Keratinocyte (primary cell): Measurements from ENCODE around the gene CALCOCO1. TPM values are rescaled to one million over a fixed set of nuclear protein-coding genes. Genes with fewer than 3 reads are reported as not detected.

Source experiments
- DNase-seq: peaks from one replicate; pipeline ENCODE4 v3.0.0-alpha.2; 2011; ENCODE audit warnings: low read depth, missing footprints, low spot score
- FAIRE-seq: peaks from 2 replicates; lab custom pipeline; 2011; peaks lifted over from hg19 to GRCh38; lab: Jason Lieb, UNC
- H2AFZ ChIP-seq: 2 replicates; pipeline ENCODE4 v1.6.0; 2012; ENCODE audit warnings: low read length, control low read depth, inconsistent platforms; ENCODE audit not compliant: control insufficient read depth
- H3K27ac ChIP-seq: 2 replicates; pipeline ENCODE4 v1.5.1; 2011; ENCODE audit warnings: low read length; ENCODE audit not compliant: control insufficient read depth, insufficient read depth
- H3K27me3 ChIP-seq: 3 replicates; pipeline ENCODE4 v1.6.0; 2011; ENCODE audit warnings: low read length; ENCODE audit not compliant: control insufficient read depth, insufficient read depth; ENCODE audit errors: extremely low read depth
- H3K36me3 ChIP-seq, 2 experiments: 2 replicates in 1 of 2; 3 replicates in 1 of 2; pipeline ENCODE4 v1.5.1; 2011; ENCODE audit warnings: low read length in 2 of 2, mild to moderate bottlenecking in 1 of 2; ENCODE audit not compliant: control insufficient read depth in 2 of 2, insufficient read depth in 2 of 2; ENCODE audit errors: extremely low read depth in 1 of 2
- H3K4me1 ChIP-seq: 3 replicates; pipeline ENCODE4 v1.5.1; 2011; ENCODE audit warnings: low read length; ENCODE audit not compliant: control insufficient read depth, insufficient read depth; ENCODE audit errors: extremely low read depth
- H3K4me2 ChIP-seq: 3 replicates; pipeline ENCODE4 v1.6.0; 2011; ENCODE audit warnings: low read depth, low read length; ENCODE audit not compliant: control insufficient read depth, insufficient read depth; ENCODE audit errors: extremely low read depth
- H3K4me3 ChIP-seq, 3 experiments: fragments of 200-600 bp in 1 of 3; sonication (generic) in 1 of 3; 2 replicates in 2 of 3; 3 replicates in 1 of 3; pipeline ENCODE4 v1.5.1; 2011 to 2016; ENCODE audit warnings: low read length in 3 of 3, mild to moderate bottlenecking in 3 of 3, control low read depth in 2 of 3, inconsistent platforms in 1 of 3, low read depth in 1 of 3, mixed read lengths in 1 of 3, mixed run types in 1 of 3, moderate library complexity in 1 of 3; ENCODE audit not compliant: control insufficient read depth in 2 of 3, insufficient read depth in 2 of 3; ENCODE audit errors: extremely low read depth in 1 of 3
- H3K79me2 ChIP-seq: 2 replicates; pipeline ENCODE4 v1.6.0; 2012; ENCODE audit warnings: low read length; ENCODE audit not compliant: control insufficient read depth, insufficient read depth
- H3K9ac ChIP-seq: 3 replicates; pipeline ENCODE4 v1.6.0; 2011; ENCODE audit warnings: low read length; ENCODE audit not compliant: control insufficient read depth, insufficient read depth; ENCODE audit errors: extremely low read depth
- H3K9me1 ChIP-seq: 3 replicates; pipeline ENCODE4 v1.6.0; 2011; ENCODE audit warnings: low read length; ENCODE audit not compliant: control insufficient read depth, insufficient read depth; ENCODE audit errors: extremely low read depth
- H3K9me3 ChIP-seq: 2 replicates; pipeline ENCODE4 v1.5.1; 2012; ENCODE audit warnings: low read depth, low read length; ENCODE audit not compliant: control insufficient read depth
- H4K20me1 ChIP-seq: 3 replicates; pipeline ENCODE4 v1.6.0; 2011; ENCODE audit warnings: low read length; ENCODE audit not compliant: control insufficient read depth, insufficient read depth; ENCODE audit errors: extremely low read depth
- EZH2 ChIP-seq: IDR thresholded peaks from one replicate; pipeline ENCODE4 v1.6.1; 2012; ENCODE audit warnings: inconsistent platforms, mild to moderate bottlenecking, low read length, moderate library complexity
- dilution Hi-C: fragments of 300-500 bp; cut with MboI; formaldehyde crosslinking; loops from one replicate; pipeline ENCODE4 v1.7.0; 2020; ENCODE audit warnings: low sequenced_read_pairs; ENCODE audit not compliant: extremely low pct_ligation_motif_present
- polyA plus RNA-seq, 5 experiments: library from polyadenylated mRNA; depleted of rRNA in 3 of 5; stranded (reverse) in 3 of 5; stranded (forward) in 1 of 5; unstranded in 1 of 5; fragments of >200 nt; gene quantifications; 1 replicate in 1 of 5; 2 replicates in 3 of 5; 3 replicates in 1 of 5; pipeline versions ENCODE4 v1.2.1 to v1.2.3, GENCODE V29; 2011 to 2012; ENCODE audit warnings: missing spikeins in 2 of 5, low read depth in 1 of 5, low replicate concordance in 1 of 5
- TF ChIP-seq, protein P1 (sequence below), 3 experiments: IDR thresholded peaks in 1 of 3; conservative IDR thresholded peaks in 1 of 3; optimal IDR thresholded peaks in 1 of 3; 2 replicates in 2 of 3; 3 replicates in 1 of 3; pipeline versions ENCODE3 to v1.5.1; 2011; ENCODE audit warnings: low read length in 3 of 3, mild to moderate bottlenecking in 3 of 3, moderate library complexity in 2 of 3, control low read depth in 1 of 3, inconsistent platforms in 1 of 3; ENCODE audit not compliant: insufficient read depth in 2 of 3; ENCODE audit errors: extremely low read depth in 1 of 3

Gene CALCOCO1
- polyA plus RNA-seq, 1 donor (not counting 4 experiments of a cell fraction or from before 2014, with no cell fraction given), result 67.3 TPM

DNA sequence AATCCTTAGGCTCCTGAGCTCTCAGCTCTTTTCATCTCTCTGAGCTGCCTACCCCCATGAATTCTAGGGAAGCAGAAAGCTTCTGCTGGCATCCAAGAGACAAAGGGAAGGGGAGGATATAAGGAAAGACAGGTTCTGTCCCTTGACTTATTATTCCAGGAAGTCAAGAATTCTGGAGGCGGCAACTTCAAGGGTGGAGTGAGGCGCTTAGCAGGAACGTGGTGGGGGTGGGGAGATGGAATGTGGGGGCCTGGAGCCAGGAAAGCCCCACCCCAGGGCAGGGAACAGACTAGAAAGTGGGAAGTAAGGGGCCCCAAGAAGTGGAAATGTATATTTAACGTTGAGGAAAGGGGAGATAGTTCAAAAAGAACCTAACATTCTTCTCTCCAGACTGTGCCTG, 1.4 kb downstream of the CALCOCO1 start:
- no peaks in the 10 kb centered on the region for H4K20me1 ChIP-seq
- H3K4me2 ChIP-seq, result peak overlapping the region; percentile 98
- no peaks in the 10 kb centered on the region for H3K27me3 ChIP-seq
- peaks cover 18% of the 10 kb centered on the region for H3K4me1 ChIP-seq
- H3K9me3 ChIP-seq, result no peaks in the 10 kb centered on the region
- peaks cover 0 to 19% of the 10 kb centered on the region in 2 experiments for H3K36me3 ChIP-seq
- DNase-seq (no peak), FAIRE-seq (no peak)
- TF ChIP-seq EZH2, result no peak
- H3K27ac ChIP-seq, result peak overlapping the region; percentile 76
- no peaks in the 10 kb centered on the region for H3K79me2 ChIP-seq
- peak overlapping the region; percentile 60 for H2AFZ ChIP-seq
- no peaks in the 10 kb centered on the region for H3K9me1 ChIP-seq
- H3K4me3 ChIP-seq, result peak overlapping the region; percentile 70 to 96 (median 87)
- peak overlapping the region; percentile 86 for H3K9ac ChIP-seq
- dilution Hi-C loops, result no loop called here

DNA sequence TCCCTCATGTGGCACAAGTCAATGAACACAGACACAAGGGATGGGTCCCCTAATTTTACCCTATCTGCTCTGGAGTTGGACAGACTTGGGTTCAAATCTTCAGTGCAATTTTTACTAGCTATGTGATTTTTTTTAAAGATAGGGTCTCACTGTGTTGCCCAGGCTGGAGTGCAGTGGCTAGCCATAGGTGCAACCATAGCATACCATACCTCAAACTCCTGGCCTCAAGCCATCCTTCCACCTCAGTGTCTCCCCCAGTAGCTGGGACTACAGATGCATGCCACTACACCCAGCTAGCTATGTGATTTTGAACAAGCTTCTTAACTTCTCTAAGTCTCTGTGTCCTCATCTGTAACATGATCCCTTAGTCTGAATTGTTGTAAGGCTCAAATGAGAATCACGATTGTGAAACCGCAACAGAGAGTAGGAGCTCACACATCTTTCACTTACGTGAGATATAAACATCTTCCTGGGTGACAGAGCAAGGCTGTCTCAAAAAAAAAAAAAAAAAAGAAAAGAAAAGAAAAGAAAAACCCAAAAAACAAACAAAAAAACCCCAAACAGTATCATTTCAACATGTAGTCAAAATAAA, 4.7 kb downstream of the CALCOCO1 start:
- H3K4me3 ChIP-seq, result no peak overlapping the region
- H3K9me1 ChIP-seq, result no peaks in the 10 kb centered on the region
- H3K9ac ChIP-seq, result no peak overlapping the region
- H4K20me1 ChIP-seq, result no peaks in the 10 kb centered on the region
- H3K36me3 ChIP-seq, result peaks cover 0 to 21% of the 10 kb centered on the region in 2 experiments
- H3K4me2 ChIP-seq, result no peak overlapping the region
- H2AFZ ChIP-seq, result no peak overlapping the region
- FAIRE-seq, result no peak
- TF ChIP-seq EZH2, result no peak
- TF ChIP-seq, protein P1, sequence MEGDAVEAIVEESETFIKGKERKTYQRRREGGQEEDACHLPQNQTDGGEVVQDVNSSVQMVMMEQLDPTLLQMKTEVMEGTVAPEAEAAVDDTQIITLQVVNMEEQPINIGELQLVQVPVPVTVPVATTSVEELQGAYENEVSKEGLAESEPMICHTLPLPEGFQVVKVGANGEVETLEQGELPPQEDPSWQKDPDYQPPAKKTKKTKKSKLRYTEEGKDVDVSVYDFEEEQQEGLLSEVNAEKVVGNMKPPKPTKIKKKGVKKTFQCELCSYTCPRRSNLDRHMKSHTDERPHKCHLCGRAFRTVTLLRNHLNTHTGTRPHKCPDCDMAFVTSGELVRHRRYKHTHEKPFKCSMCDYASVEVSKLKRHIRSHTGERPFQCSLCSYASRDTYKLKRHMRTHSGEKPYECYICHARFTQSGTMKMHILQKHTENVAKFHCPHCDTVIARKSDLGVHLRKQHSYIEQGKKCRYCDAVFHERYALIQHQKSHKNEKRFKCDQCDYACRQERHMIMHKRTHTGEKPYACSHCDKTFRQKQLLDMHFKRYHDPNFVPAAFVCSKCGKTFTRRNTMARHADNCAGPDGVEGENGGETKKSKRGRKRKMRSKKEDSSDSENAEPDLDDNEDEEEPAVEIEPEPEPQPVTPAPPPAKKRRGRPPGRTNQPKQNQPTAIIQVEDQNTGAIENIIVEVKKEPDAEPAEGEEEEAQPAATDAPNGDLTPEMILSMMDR (optimal IDR thresholded peaks at IDR 0.05 in 1 of 3, IDR thresholded peaks at IDR 0.05 in 1 of 3, conservative IDR thresholded peaks at IDR 0.05 in 1 of 3; ENCODE audit: extremely low read depth in 1 of 3, insufficient read depth in 2 of 3, low read length in 3 of 3), result no peak
- dilution Hi-C loops, result no loop called here
- peaks cover 13% of the 10 kb centered on the region for H3K4me1 ChIP-seq
- H3K27me3 ChIP-seq, result no peaks in the 10 kb centered on the region
- no peak overlapping the region for H3K27ac ChIP-seq
- no peaks in the 10 kb centered on the region for H3K79me2 ChIP-seq
- no peak for DNase-seq
- H3K9me3 ChIP-seq, result no peaks in the 10 kb centered on the region

DNA sequence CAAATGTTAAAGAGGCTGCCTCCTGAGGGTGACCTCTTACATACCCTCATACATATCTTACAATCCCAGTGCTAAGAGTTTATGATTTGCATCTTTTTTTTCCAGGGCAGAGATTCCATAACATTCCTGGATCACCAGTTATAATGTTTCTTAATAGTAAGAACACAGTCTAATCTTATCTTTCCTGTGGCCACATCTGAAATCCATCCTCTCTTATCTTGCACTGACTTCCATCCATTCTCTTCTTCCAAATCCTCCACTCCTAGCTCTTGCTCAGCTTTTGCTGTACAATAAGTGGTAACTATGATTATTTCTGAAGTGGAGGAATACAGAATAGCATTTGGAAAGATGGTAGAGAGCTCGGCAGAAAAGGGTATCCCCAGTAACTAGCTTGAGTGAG, 6.3 kb downstream of the CALCOCO1 start:
- H3K27ac ChIP-seq, result no peak overlapping the region
- no peaks in the 10 kb centered on the region for H3K79me2 ChIP-seq
- H3K27me3 ChIP-seq, result no peaks in the 10 kb centered on the region
- peaks cover 0 to 27% of the 10 kb centered on the region in 2 experiments for H3K36me3 ChIP-seq
- no peaks in the 10 kb centered on the region for H3K9me3 ChIP-seq
- H2AFZ ChIP-seq, result no peak overlapping the region
- H3K4me3 ChIP-seq, result no peak overlapping the region
- FAIRE-seq, result no peak
- no peak for DNase-seq
- TF ChIP-seq, protein P1 (optimal IDR thresholded peaks at IDR 0.05 in 1 of 3, IDR thresholded peaks at IDR 0.05 in 1 of 3, conservative IDR thresholded peaks at IDR 0.05 in 1 of 3; ENCODE audit: extremely low read depth in 1 of 3, insufficient read depth in 2 of 3, low read length in 3 of 3), result no peak
- no peak for TF ChIP-seq EZH2
- no peak overlapping the region for H3K9ac ChIP-seq
- no peak overlapping the region for H3K4me2 ChIP-seq
- no peaks in the 10 kb centered on the region for H3K9me1 ChIP-seq
- H3K4me1 ChIP-seq, result peaks cover 6% of the 10 kb centered on the region
- dilution Hi-C loops, result no loop called here
- no peaks in the 10 kb centered on the region for H4K20me1 ChIP-seq
